SK-N-SH (cell line): ENCODE results near the gene MRPS9. TPM values are rescaled to one million over a fixed set of nuclear protein-coding genes. Genes with fewer than 3 reads are reported as not detected.

ENCODE experiments used
- CTCF ChIA-PET: fragments of 300-600, 350-600 bp; formaldehyde crosslinking; extraction: SDS; loops from one replicate; lab custom pipeline; 2021; lab: Yijun Ruan, JAX
- POLR2A ChIA-PET: fragments of 350-600 bp; sonication (Branson Sonifier 250); formaldehyde crosslinking; extraction: SDS; loops from one replicate; lab custom pipeline; 2020; ENCODE audit warnings: antibody characterized with exemption, inconsistent platforms; lab: Yijun Ruan, JAX
- DNase-seq: peaks from one replicate; pipeline ENCODE4 v3.0.0; 2012
- H2AFZ ChIP-seq: fragments of 200-600 bp; sonication (generic); 2 replicates; pipeline ENCODE4 v1.8.1; 2016; ENCODE audit warnings: antibody characterized with exemption, mild to moderate bottlenecking, low read depth
- H3F3A ChIP-seq: fragments of 200-600 bp; sonication (generic); replicated peaks from 2 replicates; pipeline ENCODE3; 2016; ENCODE audit warnings: antibody characterized with exemption, mild to moderate bottlenecking; ENCODE audit not compliant: insufficient read depth
- H3K27ac ChIP-seq, 2 experiments: fragments of 200-500 bp in 1 of 2; fragments of 200-600 bp in 1 of 2; sonication (Bioruptor generic) in 1 of 2; sonication (generic), shearing (Covaris generic) in 1 of 2; 2 replicates each; pipeline versions ENCODE4 v1.5.1 to v1.6.1; 2014 to 2016; ENCODE audit warnings: low read depth in 2 of 2, inconsistent platforms in 1 of 2, low read length in 1 of 2, mild to moderate bottlenecking in 1 of 2, mixed read lengths in 1 of 2
- H3K27me3 ChIP-seq: fragments of 200-600 bp; sonication (generic), shearing (Covaris generic); 2 replicates; pipeline ENCODE4 v1.6.1; 2016; ENCODE audit warnings: mixed run types; ENCODE audit not compliant: insufficient read depth
- H3K36me3 ChIP-seq, 2 experiments: fragments of 200-500 bp in 1 of 2; fragments of 200-600 bp in 1 of 2; sonication (Bioruptor generic) in 1 of 2; sonication (generic) in 1 of 2; replicated peaks in 1 of 2; 2 replicates each; pipeline versions ENCODE3 to v1.5.1; 2014 to 2016; ENCODE audit warnings: low read length in 1 of 2, mild to moderate bottlenecking in 1 of 2; ENCODE audit not compliant: insufficient read depth in 2 of 2, control insufficient read depth in 1 of 2
- H3K4me1 ChIP-seq, 2 experiments: fragments of 200-500 bp in 1 of 2; fragments of 200-600 bp in 1 of 2; sonication (Bioruptor generic) in 1 of 2; sonication (generic), shearing (Covaris generic) in 1 of 2; 2 replicates each; pipeline versions ENCODE4 v1.5.1 to v1.6.1; 2014 to 2016; ENCODE audit warnings: low read depth in 1 of 2, low read length in 1 of 2, mixed run types in 1 of 2; ENCODE audit not compliant: insufficient read depth in 2 of 2, control insufficient read depth in 1 of 2
- H3K4me2 ChIP-seq: fragments of 200-600 bp; sonication (generic), shearing (Covaris generic); 2 replicates; pipeline ENCODE4 v1.6.1; 2017; ENCODE audit warnings: mixed run types
- H3K4me3 ChIP-seq, 2 experiments: fragments of 200-500 bp in 1 of 2; fragments of 200-600 bp in 1 of 2; sonication (Bioruptor generic) in 1 of 2; sonication (generic), shearing (Covaris generic) in 1 of 2; 2 replicates each; pipeline versions ENCODE4 v1.5.1 to v1.8.1; 2014 to 2016; ENCODE audit warnings: low read depth in 2 of 2, inconsistent platforms in 1 of 2, low read length in 1 of 2, mild to moderate bottlenecking in 1 of 2, mixed read lengths in 1 of 2, moderate library complexity in 1 of 2
- H3K79me2 ChIP-seq: fragments of 200-600 bp; sonication (generic); 2 replicates; pipeline ENCODE4 v1.8.1; 2017; ENCODE audit warnings: mild to moderate bottlenecking; ENCODE audit not compliant: insufficient read depth
- H3K9ac ChIP-seq: fragments of 200-600 bp; sonication (generic); 2 replicates; pipeline ENCODE4 v1.6.1; 2017; ENCODE audit warnings: mixed run types
- H3K9me2 ChIP-seq: fragments of 200-600 bp; sonication (generic); 2 replicates; pipeline ENCODE4 v1.6.1; 2017; ENCODE audit warnings: mixed run types
- H3K9me3 ChIP-seq: fragments of 200-600 bp; sonication (generic); 2 replicates; pipeline ENCODE4 v1.6.1; 2017; ENCODE audit warnings: mixed run types, mild to moderate bottlenecking, moderate library complexity
- H4K20me1 ChIP-seq: fragments of 200-600 bp; sonication (generic); 2 replicates; pipeline ENCODE4 v1.6.1; 2017; ENCODE audit warnings: mild to moderate bottlenecking, mixed run types; ENCODE audit not compliant: insufficient read depth
- ELF1 ChIP-seq: IDR thresholded peaks from 2 replicates; pipeline ENCODE4 v1.4.0; 2012
- EZH2phosphoT487 ChIP-seq: fragments of 200-600 bp; sonication (generic); IDR thresholded peaks from 2 replicates; pipeline ENCODE4 v1.6.1; 2017; ENCODE audit warnings: low read depth, mixed run types, mild to moderate bottlenecking, antibody characterized with exemption, moderate library complexity, borderline replicate concordance
- FOSL2 ChIP-seq: IDR thresholded peaks from 2 replicates; pipeline ENCODE4 v1.4.0; 2012; ENCODE audit warnings: low read depth, mild to moderate bottlenecking, moderate library complexity, borderline replicate concordance
- FOXJ3 ChIP-seq: sonication (generic); formaldehyde crosslinking; IDR thresholded peaks from 2 replicates; pipeline ENCODE4 v1.5.1; 2020; ENCODE audit warnings: mild to moderate bottlenecking, missing genetic modification reagents
- FOXM1 ChIP-seq: IDR thresholded peaks from 2 replicates; pipeline ENCODE4 v1.4.0; 2012; ENCODE audit warnings: low read depth, mild to moderate bottlenecking
- GABPA ChIP-seq: IDR thresholded peaks from 2 replicates; pipeline ENCODE4 v1.4.0; 2012; ENCODE audit warnings: low read depth, mild to moderate bottlenecking
- JUND ChIP-seq: IDR thresholded peaks from 2 replicates; pipeline ENCODE4 v1.4.0; 2012
- MXI1 ChIP-seq: IDR thresholded peaks from 2 replicates; pipeline ENCODE4 v1.6.1; 2012; ENCODE audit warnings: mild to moderate bottlenecking, low read depth, low read length, improper control_type of control experiment
- NFIC ChIP-seq: IDR thresholded peaks from 2 replicates; pipeline ENCODE4 v1.4.0; 2012; ENCODE audit warnings: borderline replicate concordance
- NRF1 ChIP-seq: IDR thresholded peaks from 2 replicates; pipeline ENCODE4 v1.6.1; 2012; ENCODE audit warnings: low read depth, mild to moderate bottlenecking, low read length
- REST ChIP-seq: IDR thresholded peaks from 2 replicates; pipeline ENCODE4 v1.6.1; 2012; ENCODE audit warnings: mild to moderate bottlenecking, low read depth, low read length, moderate library complexity
- RFX5 ChIP-seq: IDR thresholded peaks from 2 replicates; pipeline ENCODE4 v1.6.1; 2012; ENCODE audit warnings: mild to moderate bottlenecking, improper control_type of control experiment, low read length
- SIN3A ChIP-seq: IDR thresholded peaks from 2 replicates; pipeline ENCODE4 v1.6.1; 2012; ENCODE audit warnings: low read depth, mild to moderate bottlenecking, low read length, moderate library complexity, borderline replicate concordance
- SMC3 ChIP-seq: IDR thresholded peaks from 2 replicates; pipeline ENCODE4 v1.6.1; 2012; ENCODE audit warnings: low read depth, low read length, improper control_type of control experiment
- TAF1 ChIP-seq: IDR thresholded peaks from 2 replicates; pipeline ENCODE4 v1.6.1; 2012; ENCODE audit warnings: low read depth, mild to moderate bottlenecking, low read length, moderate library complexity, borderline replicate concordance
- TCF12 ChIP-seq: IDR thresholded peaks from 2 replicates; pipeline ENCODE4 v1.4.0; 2012
- USF2 ChIP-seq: fragments of 150-350 bp; IDR thresholded peaks from 2 replicates; pipeline ENCODE4 v1.6.1; 2017; ENCODE audit warnings: antibody characterized with exemption, low read length, low read depth, borderline replicate concordance
- YY1 ChIP-seq: IDR thresholded peaks from 2 replicates; pipeline ENCODE4 v1.4.0; 2012; ENCODE audit warnings: low read depth, mild to moderate bottlenecking
- WGBS: methylation state at CpG from one replicate; pipeline ENCODE4 v1.1.6; 2017; ENCODE audit warnings: low lambda C conversion rate; 5-methylcytosine and 5-hydroxymethylcytosine counted together
- polyA plus RNA-seq, 3 experiments: library from polyadenylated mRNA; depleted of rRNA; stranded (reverse); fragments of >200 nt; gene quantifications; 2 replicates each; pipeline ENCODE4 v1.2.3, GENCODE V29; 2012
- TF ChIP-seq, protein P1 (sequence below): IDR thresholded peaks from 2 replicates; pipeline ENCODE4 v1.4.0; 2012; ENCODE audit warnings: low read depth
- TF ChIP-seq, protein P2 (sequence below): IDR thresholded peaks from 2 replicates; pipeline ENCODE4 v1.4.0; 2012; ENCODE audit warnings: low read depth, borderline replicate concordance

MRPS9 gene
- polyA plus RNA-seq, 1 of the 3 experiments (the other 2 are of a cell fraction): 31.8 TPM

GRCh38 chr2:105092797-105093196 lies 54.9 kb downstream of the MRPS9 start:
- DNase-seq: no peak
- no peak for TF ChIP-seq NFIC
- no peak for TF ChIP-seq JUND
- no peak for TF ChIP-seq GABPA
- TF ChIP-seq, protein P1, sequence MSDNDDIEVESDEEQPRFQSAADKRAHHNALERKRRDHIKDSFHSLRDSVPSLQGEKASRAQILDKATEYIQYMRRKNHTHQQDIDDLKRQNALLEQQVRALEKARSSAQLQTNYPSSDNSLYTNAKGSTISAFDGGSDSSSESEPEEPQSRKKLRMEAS: no peak
- TF ChIP-seq TAF1: no peak
- no peak for TF ChIP-seq YY1
- TF ChIP-seq SMC3: no peak
- TF ChIP-seq REST: no peak
- TF ChIP-seq USF2: no peak
- no peak for TF ChIP-seq ELF1
- no peaks in the 10 kb centered on the region for H3K9me2 ChIP-seq
- no peaks in the 10 kb centered on the region for H3F3A ChIP-seq
- H3K4me1 ChIP-seq: no peaks in the 10 kb centered on the region
- no peaks in the 10 kb centered on the region for H3K79me2 ChIP-seq
- H3K4me3 ChIP-seq: no peak overlapping the region
- H4K20me1 ChIP-seq: no peaks in the 10 kb centered on the region
- H3K27ac ChIP-seq: no peak overlapping the region
- CTCF ChIA-PET: interaction anchor here (4.0 kb wide), 1 partner anchor 22 kb away, joined by 14 read pairs; no protein-coding TSS in a partner anchor
- no peak overlapping the region for H2AFZ ChIP-seq
- H3K4me2 ChIP-seq: no peak overlapping the region
- 96% methylated on average over 5 of the region's 5 CpGs for WGBS
- no peaks in the 10 kb centered on the region for H3K27me3 ChIP-seq
- no peak overlapping the region for H3K9ac ChIP-seq
- POLR2A ChIA-PET: no interaction called here
- H3K36me3 ChIP-seq: peaks cover 21 to 30% of the 10 kb centered on the region in 2 experiments
- H3K9me3 ChIP-seq: no peaks in the 10 kb centered on the region

DNA sequence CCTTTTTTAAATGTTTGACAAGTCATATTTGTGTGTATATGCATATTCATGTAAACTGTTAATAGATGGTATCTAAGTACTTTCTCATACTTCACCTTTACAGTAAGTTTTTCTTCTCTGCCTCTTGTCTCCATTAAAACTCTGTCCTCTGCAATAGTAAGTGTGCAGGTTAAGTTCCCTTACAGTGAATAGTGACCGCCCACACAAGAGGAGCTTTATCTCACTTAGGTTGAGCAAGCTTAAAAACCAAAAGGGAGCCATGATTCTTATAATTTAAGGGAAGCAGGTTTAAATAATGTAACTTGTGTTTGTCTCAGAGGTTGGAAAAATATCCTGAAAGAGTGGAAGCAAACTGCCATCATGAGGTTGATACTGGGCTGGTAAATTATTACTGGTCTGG lies 61.3 kb downstream of the MRPS9 start:
- peaks cover 5 to 35% of the 10 kb centered on the region in 2 experiments for H3K36me3 ChIP-seq
- no peaks in the 10 kb centered on the region for H3K9me2 ChIP-seq
- H3K27me3 ChIP-seq: no peaks in the 10 kb centered on the region
- TF ChIP-seq, protein P2, sequence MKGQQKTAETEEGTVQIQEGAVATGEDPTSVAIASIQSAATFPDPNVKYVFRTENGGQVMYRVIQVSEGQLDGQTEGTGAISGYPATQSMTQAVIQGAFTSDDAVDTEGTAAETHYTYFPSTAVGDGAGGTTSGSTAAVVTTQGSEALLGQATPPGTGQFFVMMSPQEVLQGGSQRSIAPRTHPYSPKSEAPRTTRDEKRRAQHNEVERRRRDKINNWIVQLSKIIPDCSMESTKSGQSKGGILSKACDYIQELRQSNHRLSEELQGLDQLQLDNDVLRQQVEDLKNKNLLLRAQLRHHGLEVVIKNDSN: no peak
- no peak for TF ChIP-seq EZH2phosphoT487
- no peak for TF ChIP-seq GABPA
- no peak for TF ChIP-seq TCF12
- no peak for TF ChIP-seq FOSL2
- no peak for TF ChIP-seq FOXJ3 (CRISPR knock-in tag)
- TF ChIP-seq FOXM1: no peak
- TF ChIP-seq JUND: no peak
- no peak for TF ChIP-seq RFX5
- no peak for TF ChIP-seq NRF1
- no peak for TF ChIP-seq SIN3A
- no peak for TF ChIP-seq MXI1
- TF ChIP-seq, all 33 proteins: peak for 0
- 95% methylated on average over 1 of the region's 1 CpG for WGBS
- H3K79me2 ChIP-seq: no peaks in the 10 kb centered on the region
- H3K4me3 ChIP-seq: no peak overlapping the region
- DNase-seq: no peak
- H2AFZ ChIP-seq: no peak overlapping the region
- peaks cover 3% of the 10 kb centered on the region for H3F3A ChIP-seq
- H4K20me1 ChIP-seq: no peaks in the 10 kb centered on the region
- no peak overlapping the region for H3K4me2 ChIP-seq
- ChIA-PET POLR2A (no interaction called here), CTCF (interaction anchor here (0.5 to 2.8 kb wide), 4 partner anchors 9 to 278 kb away, joined by 3 to 14 read pairs (median 5); no protein-coding TSS in a partner anchor)
- H3K4me1 ChIP-seq: no peaks in the 10 kb centered on the region; a peak in 1 of 4 replicates
- H3K27ac ChIP-seq: no peak overlapping the region
- no peaks in the 10 kb centered on the region for H3K9me3 ChIP-seq
- no peak overlapping the region for H3K9ac ChIP-seq
